ENCODE data around the gene SIRPD.

The SIRPD gene

DNA sequence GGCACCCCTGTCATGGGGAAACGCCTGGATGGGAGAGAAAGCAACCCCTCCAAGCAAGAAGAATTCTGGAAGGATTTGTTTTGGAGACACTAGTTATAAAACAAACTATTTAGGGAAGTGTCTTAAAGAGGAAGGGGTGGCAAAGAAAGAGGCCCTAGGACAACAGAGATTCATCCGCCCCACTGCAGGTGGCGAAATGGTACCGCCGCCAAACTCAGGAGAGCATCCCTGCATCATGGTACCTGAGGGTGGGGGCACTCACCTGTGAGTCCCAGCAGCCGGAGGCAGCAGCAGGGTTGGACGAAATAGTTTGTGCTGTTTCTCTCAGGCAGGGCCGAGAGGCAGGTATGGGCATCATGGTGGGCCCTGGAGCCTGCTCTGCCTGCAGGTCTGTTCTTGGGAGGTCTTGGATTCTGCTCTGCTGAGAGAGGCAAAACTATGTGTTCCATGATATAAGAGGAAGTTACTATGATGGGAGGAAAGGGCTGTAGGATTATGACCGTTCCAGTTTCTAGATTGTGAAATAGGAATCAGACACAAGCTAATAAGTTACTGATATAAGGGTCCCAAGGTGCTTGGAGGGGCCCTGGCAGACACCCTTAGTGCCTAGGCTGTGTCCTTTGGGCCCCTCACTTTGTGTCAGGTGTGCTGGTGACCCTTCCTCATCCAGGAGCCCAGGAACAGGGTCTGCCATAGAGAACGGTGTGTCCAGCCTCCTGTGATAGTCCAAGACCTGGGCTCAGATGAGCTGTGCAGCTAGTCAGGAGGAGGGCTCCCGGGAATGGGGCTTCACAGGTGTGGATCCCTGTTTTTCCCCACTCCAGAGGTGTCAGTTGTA lies 20.4 kb downstream of the SIRPD start:
- no peak for DNase-seq

DNA sequence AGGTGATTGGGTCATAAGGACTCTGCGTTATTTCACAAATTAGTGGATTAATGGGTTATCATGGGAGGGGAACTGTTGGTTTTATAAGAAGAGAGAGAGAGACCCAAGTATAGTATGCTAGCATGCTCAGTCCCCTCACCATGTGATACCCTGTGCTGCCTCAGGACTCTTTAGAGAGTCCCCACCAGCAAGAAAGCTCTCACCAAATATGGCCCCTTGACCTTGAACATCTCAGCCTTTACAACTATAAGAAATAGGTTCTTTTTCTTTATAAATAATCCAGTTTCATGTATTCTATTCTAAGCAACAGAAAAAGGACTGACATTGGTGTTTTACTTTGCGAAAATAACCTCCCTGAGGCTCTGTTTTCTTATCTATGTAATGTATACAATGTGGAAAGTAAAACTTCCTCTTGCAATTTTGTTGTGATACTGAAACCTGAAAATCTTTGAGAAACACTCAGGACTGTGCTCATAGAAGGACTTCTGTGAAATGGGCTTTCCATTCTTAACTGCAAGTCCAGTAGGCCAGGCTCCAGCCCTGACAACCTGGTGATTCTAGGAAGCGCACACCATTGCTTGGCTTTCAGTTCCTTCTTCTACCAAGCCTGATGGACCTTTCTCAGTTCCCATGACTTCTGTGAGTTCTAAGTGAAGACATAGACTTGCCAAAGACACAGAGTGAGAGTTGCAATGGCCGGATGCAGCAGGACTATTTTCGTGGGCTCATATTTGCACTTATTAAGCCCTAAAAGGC lies 21.9 kb downstream of the SIRPD start:
- DNase-seq, result no peak

DNA sequence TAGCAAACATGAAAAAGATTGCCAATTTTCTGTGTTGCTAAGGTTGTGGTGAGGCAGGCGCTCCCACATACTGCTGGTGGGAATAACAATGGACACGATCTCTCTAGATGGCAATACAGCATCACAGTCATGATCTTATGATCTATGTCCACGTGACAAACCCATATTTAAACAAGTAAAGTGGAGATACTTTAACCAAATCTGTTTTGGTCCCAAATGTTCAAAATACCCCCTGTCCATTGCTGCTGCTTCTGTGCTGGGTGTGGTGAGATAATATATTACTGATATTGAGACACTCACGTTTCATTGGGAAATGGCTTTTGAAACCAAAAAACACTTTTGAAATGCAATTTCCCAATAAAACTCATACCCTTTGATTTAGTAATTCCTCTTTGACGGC lies 23.0 kb downstream of the SIRPD start:
- DNase-seq, result no peak

DNA sequence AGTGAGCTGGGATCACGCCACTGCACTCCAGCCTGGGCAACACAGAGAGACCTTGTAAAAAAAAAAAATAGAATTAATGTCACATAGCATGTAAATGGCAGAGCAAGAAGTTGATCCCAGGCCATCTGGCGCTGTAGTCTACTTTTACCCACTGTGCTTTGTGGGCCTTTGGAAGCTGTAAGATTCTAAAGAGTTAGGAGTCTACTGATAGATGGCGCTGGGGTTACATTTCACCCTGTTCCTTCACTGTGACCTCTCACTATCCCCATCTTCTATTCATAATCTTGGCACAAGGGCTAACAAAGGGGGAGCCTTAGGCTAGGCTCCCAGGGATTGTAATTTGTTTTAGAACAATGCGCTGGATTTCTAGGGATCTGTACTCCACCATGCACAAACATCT lies 24.4 kb downstream of the SIRPD start:
- peak; percentile 71 for DNase-seq

DNA sequence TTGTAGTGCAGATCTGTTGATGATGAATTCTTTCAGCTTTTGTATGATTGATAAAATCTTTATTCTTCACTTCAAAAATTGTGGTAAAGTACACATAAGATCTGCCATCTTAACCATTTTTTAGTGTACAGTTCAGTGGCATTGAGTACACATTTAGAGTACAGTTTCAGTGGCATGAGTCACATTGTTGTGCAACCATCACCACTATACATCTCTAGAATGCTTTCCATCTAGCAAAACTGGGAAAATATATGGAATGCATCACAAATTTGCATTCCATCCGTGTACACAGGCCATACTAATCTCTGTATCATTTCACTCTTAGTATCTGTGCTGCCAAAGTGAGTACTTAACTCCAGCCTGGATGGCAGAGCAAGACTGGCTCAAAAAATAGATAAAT lies 28.7 kb downstream of the SIRPD start:
- no peak for DNase-seq

DNA sequence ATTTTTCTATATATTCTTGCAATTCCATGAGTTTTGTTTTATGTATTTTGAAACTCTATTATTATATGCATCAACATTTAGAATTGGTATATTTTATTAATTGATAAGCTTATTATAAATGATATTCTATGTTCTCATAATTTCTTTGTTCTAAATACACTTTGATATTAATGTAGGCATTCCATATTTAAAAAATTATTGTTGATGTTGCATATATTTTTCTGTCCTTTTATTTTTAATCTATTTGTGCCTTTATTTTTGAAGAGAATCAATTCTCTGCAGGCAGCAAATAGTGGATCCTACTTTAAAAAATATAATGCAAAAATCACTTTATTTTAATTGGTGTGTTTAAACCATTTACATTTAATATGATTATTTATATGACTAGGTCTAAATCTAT lies 29.6 kb downstream of the SIRPD start:
- no peak for DNase-seq

DNA sequence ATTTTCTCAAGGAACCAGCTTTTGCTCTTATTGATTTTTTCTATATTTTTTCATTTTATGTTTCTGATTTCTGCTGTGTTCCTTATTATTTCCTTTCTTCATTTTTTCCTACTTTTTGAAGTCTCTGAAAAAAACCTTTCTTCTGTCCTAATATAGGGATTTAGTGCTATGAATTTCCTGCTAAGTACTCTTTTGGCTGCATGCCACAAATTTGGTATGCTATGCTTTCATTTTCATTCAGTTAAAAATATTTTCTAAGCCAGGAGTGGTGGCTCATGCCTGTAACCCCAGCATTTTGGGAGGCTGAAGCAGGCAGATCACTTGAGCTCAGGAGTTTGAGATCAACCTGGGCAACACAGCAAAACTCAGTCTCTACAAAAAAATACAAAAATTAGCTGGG lies 30.6 kb downstream of the SIRPD start:
- no peak for DNase-seq

DNA sequence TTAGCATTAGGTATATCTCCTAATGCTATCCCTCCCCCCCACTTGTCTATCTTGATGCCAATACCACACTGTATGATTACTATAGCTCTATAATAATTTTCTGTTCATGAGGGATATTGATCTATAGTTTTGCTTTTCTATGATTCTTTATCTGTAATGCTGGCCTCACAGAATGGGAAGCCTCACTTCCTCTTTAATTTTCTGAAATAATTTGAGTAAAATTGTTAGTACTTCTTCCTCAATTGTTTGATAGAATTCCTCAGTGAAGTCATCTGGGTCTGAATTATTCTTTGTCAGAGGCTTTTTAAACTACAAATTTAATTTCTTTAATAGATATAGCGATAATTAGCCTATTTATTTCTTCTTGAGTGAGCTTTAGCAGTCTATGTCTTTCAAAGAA lies 31.2 kb downstream of the SIRPD start:
- DNase-seq, result no peak

DNA sequence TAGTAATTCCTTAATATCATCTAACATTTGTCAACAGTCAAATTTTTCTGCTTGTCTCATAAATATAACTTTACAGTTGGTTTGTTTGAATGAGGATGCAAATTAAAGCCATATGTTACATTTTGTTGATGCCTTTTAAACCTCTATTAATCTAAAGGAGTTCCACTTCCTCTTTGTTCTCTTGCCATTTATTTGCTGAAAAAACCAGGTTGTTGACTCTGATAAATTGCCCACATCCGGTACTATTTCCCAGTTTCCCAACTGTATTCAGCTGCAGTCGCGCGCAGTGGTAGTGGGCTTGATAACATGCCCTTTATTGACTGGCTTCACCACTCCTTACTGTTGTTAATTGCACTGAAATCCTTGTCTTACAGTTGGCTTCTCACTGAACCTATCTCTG lies 33.5 kb downstream of the SIRPD start:
- no peak for DNase-seq

DNA sequence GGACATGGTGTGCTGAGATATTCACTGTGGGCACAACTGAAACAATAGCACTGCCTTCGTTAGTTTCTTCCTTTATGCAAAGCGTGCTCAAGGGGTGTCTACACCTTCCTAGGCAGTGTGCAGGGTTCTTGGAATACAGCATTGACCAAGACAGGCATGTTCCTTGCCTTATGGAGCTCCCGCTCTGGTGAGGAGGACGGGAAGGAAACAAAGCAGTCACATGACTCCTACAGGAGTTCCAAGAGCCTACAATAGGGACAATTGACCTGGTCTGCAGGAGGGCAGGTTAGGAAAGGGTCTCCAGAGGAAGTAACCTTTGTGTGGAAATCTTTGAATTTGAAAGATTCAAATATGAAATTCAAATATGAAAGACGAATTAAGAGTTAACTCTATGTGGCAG lies 40.5 kb downstream of the SIRPD start:
- no peak for DNase-seq

DNA sequence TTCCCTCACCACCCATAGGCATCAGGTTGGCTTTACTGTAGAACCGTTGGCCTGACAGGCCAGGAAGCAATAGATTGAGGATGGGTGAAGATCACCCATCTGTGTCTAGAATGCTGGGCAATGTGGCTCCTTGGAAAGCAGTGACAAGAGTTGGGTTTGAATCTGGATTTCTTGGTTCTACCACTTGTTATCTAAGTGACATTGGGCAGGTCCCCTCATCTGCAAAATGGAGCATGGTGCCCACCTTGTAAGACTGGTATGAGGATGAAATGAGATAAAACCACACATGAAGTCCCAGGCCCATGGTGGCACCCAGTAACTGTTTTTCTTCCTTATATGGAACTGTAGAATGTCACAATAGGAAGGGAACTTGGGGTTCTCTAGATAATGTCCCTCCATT lies 43.7 kb downstream of the SIRPD start:
- no peak for DNase-seq

DNA sequence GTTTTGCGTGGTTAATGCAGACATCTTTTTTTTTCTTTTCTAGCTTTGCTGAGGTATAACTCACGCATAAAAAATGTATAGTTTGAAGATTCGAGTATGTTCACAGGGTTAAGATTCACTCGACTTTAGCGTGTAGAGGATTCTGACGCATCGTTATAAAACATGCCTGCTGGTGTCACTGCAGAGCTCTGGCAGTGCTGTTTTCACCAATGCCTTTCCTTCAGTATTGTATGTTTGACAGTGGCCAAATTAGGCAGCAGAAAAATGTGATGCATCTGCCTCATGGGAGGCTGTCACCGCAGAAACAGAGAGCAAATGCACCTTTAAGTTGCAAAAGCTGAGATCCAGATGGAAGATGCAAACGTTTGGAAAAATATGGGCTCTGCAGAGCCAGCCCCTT lies 48.3 kb downstream of the SIRPD start:
- peak; percentile 24 for DNase-seq

DNA sequence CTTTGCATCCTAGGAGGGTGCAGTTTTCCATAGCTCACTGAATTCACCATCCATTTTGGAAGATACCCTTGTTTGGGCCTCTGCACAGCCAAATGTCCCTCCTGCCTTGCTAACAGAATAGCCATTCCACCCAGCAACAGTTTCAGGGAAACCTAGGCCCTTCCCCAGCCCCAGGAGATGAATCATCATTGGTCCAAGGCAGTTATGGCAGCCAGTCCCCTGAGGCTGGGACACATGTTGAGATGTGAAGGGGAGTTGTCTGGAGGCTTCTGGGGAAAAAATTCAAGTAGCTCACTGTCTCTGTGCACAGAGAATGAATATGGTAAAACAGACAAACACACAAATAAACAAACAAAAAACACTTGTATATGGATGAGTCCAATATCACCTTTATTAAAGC lies 48.9 kb downstream of the SIRPD start:
- DNase-seq, result no peak

DNA sequence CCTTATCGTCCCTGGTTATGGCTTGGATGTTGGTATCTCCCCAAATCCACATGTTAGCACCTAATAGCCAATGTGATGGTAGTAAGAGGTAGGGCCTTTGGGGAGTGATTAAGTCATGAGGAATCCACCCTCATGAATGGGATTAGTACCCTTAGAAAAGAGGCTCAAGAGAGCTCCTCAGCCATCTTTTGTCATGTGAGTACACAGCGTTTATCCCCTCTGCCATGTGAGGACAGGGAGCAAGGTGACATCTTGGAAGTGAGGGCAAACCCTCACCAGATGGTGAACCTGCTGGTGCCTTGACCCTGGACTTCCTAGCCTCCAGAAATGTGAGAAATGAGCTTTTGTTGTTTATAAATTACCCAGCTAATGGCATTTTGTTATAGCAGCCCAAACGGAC lies 50.2 kb downstream of the SIRPD start:
- DNase-seq, result peak; percentile 80

DNA sequence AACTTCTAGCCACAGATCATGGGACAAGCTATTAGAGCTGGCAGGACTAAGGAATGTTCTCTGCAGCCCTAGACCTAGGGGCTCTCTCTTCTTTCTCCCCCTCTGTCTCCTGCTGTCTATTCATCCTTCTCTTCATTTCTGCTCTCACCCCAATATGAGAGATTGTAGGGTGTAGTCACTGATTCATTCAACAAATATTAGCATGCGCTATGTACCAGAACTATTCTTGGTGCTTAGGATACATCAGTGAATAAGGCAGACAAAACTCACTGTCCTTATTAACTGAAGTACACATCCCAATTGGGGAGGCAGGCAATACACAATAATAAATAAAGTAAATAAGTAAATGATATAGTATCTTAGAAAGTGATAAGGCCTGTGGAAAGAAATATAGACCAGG lies 51.6 kb downstream of the SIRPD start:
- DNase-seq, result no peak

DNA sequence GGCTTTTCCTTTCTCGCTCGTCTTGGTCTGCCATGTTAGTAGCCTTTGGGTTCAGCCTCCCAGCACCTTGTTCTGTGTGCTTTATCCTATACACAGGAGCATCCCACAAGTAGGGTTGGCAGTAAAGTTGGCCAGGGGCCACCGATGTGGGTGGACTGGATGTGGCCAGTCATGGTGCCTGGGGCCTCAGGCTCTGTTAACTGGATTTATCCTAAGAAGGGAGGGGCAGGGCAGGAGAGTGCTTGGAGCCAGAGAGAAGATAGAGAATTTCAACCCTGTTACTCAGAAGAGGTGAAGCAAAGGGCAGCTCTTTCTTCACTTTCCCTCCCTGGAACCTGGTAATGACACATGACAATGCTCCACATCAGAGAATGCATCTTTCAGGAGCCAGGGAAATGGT lies 52.1 kb downstream of the SIRPD start:
- no peak for DNase-seq

DNA sequence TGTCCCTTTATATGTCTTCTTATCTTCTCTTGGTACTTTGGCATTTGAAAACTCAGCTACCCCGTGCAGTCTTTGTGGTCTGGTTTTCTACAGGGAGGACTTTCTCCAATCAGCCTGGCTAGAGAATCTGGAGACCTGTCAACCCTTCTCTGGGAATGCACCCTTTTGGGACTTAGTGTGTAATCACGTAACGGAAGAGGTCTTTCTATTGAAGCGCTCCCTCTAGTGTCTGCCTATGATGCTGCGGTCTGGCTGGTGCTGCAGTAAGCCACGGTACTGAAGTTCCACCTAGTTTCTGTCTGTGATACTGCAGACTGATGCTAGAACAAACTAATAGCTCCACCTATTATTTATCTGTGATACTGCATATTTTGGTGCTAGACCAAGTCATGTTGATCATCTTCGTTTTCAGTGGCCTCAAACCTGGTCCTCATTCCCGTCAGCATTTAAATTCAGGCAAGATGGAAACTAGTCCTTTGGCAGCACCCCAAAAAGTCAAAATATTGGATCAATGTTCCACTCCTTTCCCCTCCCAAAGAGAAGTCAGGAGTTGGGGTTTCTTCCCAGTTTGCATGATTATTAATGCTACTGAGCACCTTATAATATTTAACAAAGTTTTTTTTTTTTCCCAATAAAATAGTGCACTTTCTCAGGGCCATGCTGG lies 53.8 kb downstream of the SIRPD start:
- DNase-seq, result peak; percentile 92

DNA sequence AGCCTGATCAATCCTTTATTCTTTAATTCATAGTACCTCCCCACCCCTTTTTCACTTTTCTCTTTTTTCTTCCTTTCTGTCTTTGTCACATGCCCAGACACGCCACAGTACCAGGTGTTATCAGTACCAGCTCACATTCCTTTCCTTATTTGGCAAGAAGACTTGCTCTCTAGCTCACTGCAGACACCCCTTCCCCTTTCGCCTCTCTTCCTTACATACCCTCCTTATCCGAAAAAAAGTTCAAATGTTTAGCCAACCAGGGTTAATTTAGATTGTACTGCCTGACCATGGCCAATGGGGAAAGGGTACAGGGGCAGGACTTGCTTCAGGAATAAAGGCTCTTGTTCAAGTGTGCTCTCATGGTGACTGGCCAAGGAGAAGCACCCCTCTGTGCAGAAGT lies 57.0 kb downstream of the SIRPD start:
- no peak for DNase-seq

DNA sequence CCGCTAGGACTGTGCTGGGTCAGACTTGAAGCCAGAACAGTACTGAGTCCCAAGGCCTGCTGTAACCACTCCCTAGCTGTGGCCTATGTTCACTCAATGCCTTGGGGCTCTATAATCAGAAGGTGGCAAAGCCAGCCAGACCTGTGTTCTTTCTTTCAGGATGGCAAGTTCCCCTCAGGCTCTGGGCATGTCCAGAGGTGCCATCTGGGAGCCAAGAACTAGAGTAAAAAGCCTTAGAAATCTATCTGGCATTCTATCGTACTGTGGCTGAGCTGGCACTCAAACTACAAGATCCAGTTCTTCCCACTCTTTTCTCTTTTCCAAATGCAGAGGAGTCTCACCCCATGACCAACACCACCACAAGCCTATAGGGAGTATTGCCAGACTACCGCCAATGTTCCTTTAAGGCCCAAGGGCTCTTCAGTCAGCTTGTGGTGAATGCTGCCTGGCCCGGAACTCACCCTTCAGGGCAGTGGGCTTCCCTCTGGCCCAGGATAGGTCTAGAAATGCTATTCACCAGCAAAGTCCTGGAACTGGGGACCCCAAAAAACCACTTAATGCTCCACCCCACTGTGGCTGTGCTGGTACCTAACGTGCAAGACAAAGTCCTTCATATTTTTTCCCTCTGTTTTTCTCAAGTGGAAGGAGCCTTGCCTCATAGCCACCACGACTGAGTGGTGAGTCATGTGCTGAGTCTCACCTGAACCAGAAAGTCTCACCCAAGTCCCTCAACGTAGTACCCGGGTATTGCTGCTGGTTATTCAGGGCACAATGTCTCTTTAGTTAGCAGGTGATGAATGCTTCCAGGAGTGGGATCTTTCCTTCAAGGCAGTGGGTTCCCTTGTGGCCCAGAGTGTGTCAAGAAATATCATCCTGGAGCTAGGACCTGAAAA lies 57.7 kb downstream of the SIRPD start:
- no peak for DNase-seq

DNA sequence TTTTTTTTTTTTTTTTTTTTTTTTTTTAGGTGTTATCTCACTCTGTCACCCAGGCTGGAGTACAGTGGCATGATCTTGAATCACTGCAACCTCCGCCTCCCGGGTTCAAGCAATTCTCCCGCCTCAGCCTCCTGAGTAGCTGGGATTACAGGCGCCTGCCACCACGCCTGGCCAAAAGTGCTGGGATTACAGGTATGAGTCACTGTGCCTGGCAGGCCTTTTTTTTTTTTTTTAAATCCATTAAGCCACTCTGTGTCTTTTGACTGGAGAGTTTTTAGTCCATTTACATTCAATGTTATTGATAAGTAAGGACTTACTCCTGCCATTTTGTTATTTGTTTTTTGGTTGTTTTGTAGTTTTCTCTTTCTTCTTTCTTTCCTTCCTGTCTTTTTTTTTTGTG lies 60.1 kb downstream of the SIRPD start:
- DNase-seq, result peak; percentile 16

DNA sequence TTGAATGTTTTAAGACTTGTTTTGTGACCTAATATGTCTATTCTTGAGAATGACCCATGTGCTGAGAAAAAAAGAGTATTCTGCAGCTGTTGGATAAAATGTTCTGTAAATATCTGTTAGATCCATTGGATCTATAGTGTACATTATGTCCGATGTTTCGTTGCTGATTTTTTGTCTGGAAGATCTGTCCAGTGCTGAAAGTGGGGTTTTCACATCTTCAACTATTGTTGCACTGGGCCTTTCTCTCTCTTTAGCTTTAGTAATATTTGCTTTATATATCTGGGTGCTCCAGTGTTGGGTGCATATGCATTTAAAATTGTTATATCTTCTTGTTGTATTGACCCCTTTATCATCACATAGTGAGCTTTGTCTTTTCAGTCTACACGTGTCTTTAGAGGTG lies 60.6 kb downstream of the SIRPD start:
- DNase-seq, result no peak

DNA sequence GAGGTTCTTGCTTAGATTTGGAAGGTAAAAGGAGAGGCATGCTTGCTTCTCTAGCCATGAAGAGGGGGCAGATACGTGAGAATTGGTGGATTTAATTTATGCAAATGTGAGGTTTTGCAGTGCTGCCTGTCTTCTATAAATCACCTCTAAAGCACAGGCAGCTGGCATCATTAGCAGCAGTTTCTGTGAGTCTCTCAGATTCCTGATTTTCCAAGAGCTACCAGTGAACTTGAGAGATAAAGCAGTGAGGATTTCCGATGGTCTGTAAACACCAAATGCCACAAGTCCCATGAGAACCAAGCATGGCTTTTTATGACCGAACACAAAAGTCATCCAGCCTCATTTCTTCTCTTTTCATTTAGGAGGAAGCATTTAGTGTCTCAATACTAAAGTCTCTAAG lies 63.1 kb downstream of the SIRPD start:
- DNase-seq, result no peak

DNA sequence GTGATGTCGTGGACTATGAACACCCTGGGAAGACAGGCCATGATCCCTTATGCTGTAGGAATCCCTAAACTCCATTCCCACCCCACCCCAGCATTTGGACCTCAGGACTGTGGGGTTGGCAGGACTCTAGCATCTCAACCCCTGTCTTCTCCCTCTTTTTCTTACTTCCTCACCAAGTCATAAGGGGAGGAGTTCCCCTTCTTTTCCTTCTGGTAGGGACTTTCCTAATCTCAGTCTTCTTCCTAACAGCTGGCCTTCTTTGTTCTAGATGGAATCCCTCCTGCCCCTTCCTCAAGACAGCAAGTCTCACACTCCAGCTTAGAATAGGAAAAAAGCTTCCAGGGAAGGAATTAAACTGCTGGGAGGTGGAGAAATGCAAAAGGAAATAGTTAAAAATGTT lies 64.0 kb downstream of the SIRPD start:
- no peak for DNase-seq

Measured in NCI-H82 (cell line).